HG03159 (cell line): ENCODE results near the gene ULK3.

Source experiments
- ATAC-seq: cut with Tn5 transposase; IDR thresholded peaks from one replicate; pipeline ENCODE4 v1.9.1; 2021; ENCODE audit warnings: mild to moderate bottlenecking, moderate library complexity; ENCODE audit not compliant: unreplicated experiment

ULK3 gene

DNA sequence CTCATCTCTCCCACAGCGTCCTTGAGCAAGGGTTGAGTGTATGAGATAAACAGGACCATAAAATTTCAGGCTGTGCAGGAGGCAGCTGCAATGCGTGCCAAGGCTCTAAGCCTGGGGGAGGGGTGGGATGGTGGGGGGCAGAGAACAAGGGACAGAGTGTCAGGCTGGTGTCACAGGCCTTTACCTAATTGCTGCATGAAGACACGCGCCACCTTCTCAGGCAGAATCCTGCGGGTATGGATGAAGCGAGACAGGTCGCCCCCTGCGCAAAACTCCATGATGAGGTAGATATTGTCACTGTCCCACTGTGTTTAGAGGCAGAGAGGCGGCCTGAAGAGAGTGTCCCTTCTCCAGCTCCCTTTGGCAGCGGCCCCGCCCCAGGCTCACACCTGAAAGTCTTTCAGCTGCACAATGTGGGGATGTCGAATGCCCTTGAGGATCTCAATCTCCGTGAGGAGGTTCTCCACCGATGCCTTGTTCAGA, 1.0 kb downstream of the ULK3 start:
- no peak for ATAC-seq

DNA sequence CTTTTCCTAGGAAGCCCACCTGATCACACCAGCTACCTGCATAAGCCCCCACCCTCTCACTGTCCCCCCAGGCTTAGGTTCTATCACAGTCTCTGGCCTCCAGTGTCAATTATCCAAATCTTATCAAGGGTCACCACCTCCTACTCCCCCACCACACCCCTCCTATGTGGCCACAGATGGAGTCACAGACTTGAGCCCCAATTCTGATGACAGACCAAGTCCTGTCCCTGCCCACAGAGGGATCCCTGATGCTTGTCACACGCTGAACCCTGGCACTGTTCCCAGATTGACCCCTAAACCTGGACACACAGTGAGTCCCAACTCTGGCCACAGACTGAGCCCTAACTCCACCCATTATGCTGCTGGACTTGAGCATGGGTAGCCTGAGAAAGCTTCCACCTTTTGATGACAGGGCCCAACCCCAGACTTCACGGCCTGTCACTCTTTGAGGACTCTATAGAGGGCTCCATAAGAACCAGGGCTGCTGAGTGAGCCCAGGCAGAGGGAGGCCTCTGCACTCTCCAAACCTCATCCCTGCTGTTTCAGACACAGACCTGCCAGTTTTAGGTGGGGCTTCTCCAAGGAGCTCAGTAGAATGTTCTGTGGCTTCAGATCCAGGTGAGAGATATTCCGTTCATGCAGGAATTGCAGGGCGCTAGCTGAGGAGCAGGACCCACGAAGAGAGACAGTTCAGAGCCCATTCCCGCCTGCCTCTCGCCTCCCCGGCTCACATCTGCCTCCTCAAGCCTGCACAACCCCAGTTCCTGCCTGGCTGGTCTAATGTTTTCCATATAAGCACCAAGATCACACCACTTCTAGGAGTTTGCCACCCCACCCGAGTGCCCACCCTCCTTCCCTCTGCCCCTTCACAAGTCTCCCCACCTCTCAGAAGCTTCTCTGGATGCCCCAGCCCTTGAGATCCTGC, 1.8 kb downstream of the ULK3 start:
- ATAC-seq: no peak

DNA sequence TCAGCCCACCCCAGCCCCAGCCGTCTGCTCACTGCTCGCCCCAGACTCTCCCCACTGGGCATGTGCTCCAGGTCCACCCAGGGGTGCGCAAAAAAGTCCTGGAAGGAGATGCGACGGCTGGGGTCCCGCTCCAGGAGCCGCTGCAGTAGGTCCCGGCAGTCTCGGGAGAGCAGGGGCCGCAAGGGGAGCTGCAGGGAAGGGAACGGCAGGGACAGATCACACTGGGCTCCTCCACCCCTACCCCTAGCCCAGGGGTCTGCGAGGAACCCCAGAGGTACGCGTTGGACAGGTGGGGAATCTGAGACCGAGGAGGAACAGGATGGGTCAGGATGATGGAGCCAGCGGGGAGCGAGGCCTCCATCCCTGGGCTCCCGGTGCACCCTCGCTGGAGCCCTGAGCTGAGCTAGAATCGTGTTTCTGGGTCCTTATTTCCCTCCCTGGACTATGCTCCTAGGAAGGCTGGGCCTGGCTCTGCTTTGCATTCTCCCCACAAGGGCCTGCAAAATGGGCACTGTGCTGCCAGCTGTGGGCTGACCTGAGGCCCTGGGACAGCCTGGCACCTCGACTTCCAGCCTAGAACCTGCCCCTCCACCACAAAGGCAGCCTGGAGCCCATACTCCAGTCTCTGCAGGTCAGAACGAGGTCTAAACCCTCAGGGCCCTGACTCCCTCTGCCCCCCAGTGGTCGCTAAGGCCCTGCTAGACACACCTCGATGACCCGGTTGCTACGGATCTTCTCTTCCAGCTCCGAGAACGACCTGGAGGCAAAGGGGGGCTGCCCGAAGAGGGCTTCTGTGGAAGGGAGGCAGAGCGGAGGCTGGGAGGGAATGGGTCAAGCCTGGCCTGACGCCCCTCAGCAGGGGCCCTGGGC, 3.2 kb downstream of the ULK3 start:
- ATAC-seq: no peak

DNA sequence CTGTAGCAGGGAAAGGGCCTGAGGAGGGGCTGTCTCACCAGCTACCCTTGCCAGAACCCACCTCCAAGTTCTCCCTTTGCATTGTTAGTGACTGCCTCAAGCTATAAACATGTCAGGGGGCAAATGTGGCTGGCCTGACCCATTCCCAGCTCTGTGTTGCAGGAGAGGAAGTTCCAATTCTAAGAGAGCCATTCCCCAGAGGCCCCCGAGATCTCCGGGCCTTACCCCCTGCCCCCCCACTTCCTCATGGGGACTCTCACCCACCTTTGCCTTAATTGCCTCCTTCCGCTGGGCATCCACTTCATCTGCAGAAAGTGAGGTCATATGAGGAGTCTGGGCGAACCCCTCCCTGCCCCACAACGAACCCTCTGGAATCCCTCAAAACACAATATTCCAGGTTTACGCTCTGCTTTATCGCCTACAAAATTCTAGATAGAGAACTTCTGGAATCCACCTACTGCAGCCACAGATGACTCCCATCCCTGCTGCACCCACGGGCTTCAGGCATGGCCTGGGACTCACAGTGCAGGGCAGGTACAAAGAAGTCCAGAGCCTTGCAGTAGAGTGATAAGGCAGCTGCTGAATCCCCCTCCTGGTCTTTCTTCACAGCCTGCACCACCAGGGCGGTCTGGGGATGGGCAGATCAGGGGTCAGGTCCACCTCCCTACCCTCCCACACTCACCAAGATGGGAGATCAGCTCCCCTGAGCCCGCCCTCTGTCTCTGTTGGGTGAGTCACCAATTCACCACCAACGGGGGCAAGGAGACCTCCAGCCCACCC, 4.0 kb downstream of the ULK3 start:
- no peak for ATAC-seq

DNA sequence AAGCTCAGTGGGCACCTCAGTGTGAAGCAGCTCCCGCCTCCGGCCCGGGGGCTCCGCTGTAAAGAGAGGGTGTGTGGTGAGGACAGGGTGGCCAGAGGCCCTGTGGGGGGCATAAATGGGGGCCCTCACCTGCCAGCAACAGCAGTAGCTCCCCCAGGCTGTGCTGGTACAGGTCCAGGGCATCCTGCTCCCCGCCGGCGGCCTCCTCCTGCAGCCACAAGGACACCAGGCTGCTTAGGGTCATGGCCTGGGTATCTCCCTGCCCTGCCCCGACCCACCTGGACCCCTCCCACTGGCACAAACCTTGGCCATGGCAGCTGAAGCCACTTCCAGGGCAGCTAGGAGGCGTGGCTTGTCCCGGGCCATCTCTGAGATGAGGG, 4.8 kb downstream of the ULK3 start:
- ATAC-seq: no peak

DNA sequence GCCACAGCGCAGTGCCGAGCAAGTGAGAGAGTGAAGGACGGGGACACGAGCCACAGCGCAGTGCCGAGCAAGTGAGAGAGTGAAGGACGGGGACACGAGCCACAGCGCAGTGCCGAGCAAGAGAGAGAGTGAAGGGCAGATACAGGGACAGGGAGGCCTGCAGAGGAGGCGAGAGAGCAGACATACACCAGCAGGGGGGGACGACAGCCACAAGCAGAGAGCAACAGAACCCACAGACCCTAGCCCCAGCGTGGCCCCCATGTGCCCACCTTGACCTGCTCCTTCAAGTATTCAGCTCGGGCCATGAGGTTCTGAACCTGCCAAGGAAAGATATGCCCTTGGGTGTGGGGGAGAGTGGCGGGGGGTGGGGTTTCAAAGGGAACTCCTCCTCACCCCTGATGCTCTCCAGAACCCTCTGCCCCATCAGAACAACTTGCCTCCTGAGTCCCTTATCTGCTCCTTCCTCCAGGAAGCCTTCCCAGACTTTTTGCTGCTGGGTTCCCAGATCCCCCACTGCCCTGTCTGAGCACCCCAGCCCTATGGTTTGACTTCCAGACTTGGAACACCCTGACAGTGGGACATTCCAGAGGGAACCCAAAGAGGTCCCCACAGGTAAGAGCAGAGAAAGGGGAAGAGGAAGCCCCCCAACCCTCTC, 5.3 kb downstream of the ULK3 start:
- no peak for ATAC-seq

DNA sequence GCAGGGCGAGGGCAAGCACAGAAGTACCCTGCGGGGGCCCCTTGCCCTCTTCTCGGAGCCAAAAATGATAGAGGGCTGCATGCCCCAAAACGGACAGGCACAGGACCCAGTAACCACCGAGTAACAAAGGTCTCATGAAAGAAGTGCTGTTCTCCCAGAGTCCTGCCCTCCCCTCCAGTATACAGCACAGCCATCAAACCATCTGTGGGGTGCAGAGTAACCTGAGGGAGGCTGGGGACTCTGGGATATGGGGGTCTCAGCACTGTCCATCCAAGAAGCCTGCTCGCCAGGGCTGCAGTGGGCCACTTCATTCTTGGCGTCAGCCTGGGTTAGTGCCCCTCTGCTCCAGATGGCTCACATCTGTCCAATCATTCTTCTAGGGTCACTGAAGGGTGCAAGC, 6.1 kb downstream of the ULK3 start:
- no peak for ATAC-seq

DNA sequence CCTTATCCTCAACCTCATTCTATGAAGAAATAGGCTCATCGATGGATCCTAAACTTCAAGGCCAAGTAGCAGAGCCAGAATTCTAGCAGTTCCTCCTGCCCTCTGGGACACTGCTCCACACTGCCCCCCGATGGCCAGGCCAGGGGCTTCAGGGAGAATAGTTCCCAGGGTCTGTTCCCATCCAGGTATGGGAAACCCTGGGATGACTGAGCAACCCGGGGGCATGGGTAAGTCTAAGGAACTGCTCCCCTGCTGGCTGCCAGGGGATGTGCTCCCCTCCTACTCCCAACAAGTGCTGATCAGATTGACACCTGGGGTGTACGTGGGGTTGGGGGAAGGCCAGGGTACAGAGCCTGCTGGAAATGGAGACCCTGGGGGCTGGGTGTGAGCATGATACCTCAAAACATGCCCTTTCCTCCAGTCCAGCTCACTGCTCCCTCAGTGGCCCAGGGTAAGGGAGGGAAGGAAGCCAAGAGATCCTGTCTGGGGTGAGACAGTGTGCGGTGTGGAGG, 7.6 kb downstream of the ULK3 start:
- no peak for ATAC-seq

DNA sequence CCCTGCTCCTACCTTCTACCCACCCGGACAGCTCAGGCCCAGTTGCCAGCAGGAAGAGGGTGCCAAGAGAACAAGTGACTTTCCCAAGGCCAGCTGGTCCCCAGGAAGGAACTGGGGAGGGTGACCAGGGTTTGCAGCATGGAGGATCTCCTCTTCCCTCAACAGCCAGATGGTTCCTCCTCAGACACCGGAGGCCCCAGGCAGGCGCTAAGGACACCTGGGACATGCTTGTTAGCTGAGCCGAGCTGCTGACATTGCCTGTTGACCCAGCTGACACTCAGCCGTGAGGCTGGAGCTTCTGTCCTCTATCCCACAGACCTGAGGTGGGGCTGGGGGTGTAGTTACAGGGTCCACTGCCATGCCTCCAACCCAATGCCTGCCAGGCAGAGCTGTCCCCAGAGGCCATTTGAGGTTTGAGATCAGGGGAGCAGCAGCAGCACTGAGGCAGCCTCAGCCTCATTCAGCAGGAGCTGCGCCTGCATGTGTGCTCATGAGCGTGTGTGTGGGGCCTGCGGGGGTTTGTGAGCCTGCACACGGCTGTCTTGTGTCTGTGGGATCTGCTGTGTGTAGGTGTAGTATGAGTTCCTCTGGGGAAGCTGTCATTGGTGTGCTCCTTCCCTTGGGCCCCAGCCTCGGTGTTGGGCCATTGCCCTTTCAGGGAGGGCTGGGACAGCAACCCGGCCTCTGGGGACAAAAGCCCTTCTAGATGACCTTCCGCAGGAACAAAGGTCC, 9.4 kb downstream of the ULK3 start:
- no peak for ATAC-seq

DNA sequence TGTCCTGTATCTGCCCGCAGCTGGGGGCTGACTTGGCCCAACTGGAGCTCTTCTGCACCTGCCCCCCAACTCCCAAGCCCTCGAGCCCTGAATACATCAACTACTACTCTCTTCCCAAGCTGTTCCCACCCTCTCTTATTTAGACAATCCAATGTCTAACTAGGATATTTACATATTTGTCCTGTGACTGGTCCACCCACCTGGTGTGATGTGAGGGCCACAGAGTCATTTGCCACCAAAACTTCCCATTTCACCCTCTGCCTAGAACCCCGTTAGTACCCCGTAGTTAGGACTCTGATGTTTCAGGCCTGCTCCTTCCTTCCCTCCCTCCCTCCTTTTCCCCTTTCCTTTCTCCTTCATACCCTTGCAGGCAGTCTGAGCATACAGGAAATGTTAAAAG, 10.1 kb downstream of the ULK3 start:
- ATAC-seq: no peak

DNA sequence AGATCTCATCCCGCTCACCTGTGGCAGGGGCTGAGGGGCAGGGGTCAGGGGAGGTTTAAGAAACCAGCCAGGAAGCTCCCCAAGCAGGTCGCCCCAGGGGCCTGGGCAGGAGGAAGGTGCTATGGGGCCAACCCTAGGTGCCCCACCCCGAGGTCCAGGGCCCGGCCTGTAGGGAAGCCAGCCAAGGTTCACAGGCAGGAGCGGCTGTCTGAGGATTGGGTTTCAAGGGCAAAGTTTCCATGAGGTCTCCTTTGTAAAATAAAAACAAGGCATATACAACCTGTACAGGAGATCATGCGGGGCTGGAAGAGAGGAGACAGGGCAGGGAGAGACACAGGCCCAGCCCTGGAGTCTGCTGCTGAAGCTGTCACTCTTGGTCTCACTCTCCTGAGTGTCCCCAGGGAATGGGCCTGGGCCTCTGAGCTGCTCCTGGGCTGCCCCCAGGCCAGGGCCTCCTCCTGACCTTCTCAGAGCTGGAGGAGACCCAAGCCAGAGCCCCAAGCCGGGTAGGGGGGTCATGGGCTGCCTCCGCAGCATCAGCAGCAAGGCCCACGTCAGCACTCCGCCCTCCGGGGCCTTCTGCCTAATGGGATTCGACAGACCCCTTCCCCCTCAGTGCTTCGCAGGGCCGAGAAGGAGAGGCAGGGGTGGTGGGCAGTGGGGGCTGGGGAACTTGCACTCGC, 11.0 kb downstream of the ULK3 start:
- ATAC-seq: no peak

DNA sequence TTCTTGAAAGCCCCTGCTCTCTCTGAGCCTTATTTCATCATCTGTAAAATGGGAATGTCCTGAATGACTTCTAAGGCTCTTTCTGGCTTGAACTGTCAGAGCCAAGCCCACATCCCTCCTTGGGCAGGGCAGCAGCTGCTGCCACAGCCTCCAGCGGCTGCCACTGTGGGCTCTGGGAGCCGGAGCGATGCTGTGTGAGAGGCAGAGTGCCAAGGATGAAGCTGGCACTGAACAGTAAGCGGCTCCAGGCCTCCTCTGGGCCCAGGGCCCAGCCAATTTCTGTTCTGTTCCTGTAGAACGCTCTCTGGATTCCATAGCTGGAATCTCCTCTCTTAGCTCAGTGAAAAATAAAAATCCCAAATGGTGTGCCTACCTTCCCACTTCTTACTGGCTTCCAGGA, 12.1 kb downstream of the ULK3 start:
- no peak for ATAC-seq

DNA sequence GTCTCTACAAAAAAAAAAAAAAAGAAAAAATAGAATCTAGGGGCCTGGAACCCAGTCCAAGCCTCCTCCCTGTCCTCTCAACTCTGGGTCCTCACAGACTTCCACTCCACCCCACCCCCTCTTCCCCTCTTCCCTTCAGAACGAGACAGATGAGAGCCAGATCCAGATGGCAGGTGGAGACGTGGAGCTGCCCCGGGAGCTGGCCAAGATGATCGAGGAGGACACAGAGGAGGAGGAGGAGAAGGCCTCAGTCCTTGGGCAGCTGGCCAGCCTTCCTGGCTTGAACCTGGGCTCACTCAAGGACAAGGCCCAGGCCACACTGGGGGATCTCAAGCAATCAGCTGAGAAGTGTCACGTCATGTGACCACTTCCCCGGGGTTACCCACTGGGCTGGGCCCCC, 13.0 kb downstream of the ULK3 start:
- ATAC-seq: no peak

DNA sequence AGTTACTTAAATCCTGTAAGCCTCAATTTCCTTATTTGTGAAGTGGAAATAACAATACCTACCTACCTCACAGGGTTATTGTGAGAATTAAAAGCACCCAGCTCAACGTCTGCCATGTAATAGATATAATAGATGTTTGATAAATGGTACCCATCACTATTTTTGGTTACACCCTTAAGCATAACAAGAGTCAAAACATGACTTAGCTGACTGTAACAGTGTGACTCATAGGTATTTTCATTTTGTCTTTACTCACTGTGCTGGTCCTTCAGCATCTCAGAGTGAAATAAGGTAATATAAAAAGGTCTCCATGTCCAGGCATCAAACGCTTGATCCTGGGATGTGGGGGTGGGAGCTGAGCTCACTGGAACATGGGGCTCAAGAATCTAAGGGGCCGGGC, 13.5 kb downstream of the ULK3 start:
- ATAC-seq: no peak

DNA sequence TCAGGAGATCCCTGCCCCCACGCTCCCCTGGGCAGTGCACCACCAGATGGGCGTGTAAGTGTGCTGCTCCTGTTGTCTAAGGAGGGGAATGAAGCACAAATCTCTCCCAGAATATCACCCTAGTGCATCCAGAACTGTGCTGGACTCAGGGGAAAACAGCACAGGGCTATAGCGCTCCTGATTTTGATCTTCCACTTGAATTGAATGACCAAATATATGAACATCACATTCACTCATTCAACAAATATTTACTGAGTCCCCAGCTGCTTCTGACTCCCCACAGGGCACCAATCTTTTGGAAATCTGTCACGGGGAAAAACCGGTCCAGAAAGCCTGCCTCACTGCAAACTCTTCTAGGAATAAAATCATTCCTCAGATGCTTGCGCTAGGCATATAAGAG, 14.1 kb downstream of the ULK3 start:
- ATAC-seq: no peak

DNA sequence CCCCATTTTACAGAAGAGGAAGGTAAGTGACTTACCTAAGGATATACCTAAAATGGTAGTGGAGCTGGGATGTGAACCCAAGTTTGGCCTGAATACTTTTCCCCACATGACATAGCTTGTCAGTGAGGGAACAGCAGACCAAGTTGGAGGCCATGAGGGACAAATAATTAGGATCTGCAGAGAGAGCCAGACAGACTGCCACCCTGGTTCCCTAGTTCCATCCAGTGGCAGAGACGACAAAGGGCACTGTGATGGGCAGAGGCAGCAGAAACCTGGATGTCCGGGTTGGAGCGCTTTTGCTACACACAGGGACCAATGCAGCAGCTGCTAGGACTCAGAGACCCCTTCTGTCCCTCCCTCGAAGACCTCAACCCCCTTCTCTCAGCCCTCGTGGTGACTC, 15.3 kb downstream of the ULK3 start:
- no peak for ATAC-seq

DNA sequence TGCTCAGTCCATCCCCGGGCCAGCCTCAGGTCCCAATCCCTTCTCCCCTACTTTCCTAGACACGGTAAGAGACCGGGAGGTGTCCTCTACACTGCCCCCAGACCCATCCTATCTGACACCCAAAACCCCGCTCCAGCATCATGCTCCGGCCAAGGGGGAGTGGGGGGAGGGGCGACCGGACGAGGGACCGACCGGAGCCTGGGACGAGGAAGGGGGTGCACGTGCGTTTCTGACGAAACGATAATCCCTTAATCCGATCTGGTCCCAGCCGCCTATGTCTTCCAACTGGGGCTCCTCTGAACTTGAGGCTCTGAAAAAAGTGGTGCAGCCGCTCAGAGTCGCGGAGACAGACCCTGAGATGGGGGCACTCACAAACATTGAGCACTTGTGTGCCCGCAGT, 16.0 kb downstream of the ULK3 start:
- ATAC-seq: no peak

DNA sequence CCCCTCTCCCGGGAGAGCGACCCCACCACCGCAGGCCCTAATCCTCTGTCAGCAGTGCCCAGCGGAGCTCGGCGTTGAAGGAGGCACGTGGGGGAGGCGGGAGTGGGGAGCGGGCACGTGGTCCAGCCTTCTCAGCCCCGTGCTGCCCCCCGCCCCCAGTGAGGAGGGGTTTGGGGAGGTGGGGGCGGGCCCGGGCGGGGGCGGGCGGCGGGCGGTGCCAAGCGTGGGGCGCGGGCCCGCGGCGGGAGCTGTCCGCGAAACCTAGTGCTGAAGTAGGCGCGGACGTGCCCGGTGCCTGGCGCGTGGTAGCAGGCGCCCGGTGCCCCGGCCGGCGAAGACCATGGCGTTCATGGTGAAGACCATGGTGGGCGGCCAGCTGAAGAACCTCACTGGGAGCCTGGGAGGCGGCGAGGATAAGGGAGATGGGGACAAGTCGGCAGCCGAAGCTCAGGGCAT, 16.6 kb downstream of the ULK3 start, which contains the start of gene CPLX3:
Gene CPLX3 (plus strand): TSS at position 264 of the 456 bp plus-strand sequence. CDS start 77 bp downstream, at position 341.
- no peak for ATAC-seq

DNA sequence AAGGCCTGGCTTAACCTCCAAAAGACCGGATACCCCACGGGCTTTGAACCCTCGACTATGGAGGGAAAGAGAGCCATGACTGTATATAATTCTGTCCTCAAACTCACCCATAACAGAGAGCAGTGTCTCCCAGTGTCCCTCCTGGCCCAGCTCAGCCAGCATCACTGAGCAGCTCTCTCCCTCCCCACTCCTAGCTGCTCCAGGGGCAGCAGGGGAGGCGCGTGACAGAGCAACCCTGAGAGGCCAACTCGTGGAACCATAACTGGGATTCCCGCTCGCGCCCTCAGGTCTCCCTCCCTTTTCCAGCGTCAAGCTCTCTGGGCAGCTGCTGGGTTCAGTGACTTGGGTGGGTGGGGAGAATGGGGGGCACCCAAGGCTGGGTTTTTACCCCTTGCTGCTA, 17.1 kb downstream of the ULK3 start:
- no peak for ATAC-seq
